ENCODE results near the gene ERBB4.

GRCh38 chr2:211789982-211790381, 748.6 kb downstream of the ERBB4 start:
- TF ChIP-seq USF2 (IDR thresholded peaks at IDR 0.05; ENCODE audit: borderline replicate concordance, low read depth, low read length), result no peak
- TF ChIP-seq CTCF (IDR thresholded peaks at IDR 0.05), result no peak
- no peak for TF ChIP-seq MXI1 (IDR thresholded peaks at IDR 0.05; ENCODE audit: low read depth, low read length)
- no peak for TF ChIP-seq NRF1 (IDR thresholded peaks at IDR 0.05; ENCODE audit: low read depth, low read length)
- TF ChIP-seq EZH2phosphoT487 (IDR thresholded peaks at IDR 0.05; ENCODE audit: borderline replicate concordance, low read depth), result no peak
- no peak for TF ChIP-seq REST (IDR thresholded peaks at IDR 0.05; ENCODE audit: low read depth, low read length)
- TF ChIP-seq EP300 (IDR thresholded peaks at IDR 0.05; ENCODE audit: borderline replicate concordance in 1 of 2, low read depth in 1 of 2, low read length in 1 of 2), result no peak
- no peak for TF ChIP-seq FOXM1 (IDR thresholded peaks at IDR 0.05; ENCODE audit: low read depth)
- no peak for TF ChIP-seq IRF3 (IDR thresholded peaks at IDR 0.05; ENCODE audit: low read depth, low read length)

All from SK-N-SH (cell line).